Stimulated activated CD4-positive, alpha-beta T cell treated with anti-CD3 and anti-CD28 coated beads, Interleukin-2, amount 100 ng/mL, for 48 hours (primary cell): ENCODE results near the gene OR2T34.
A peak's percentile ranks its signal among the peaks of the same experiment; 100 is the strongest.
"Not testable (repeated sequence)": the region's sequence is repeated elsewhere in the genome, so short reads cannot be mapped to it uniquely, and the experiment has no call there.

Experiments used
- DNase-seq, 2 donors: peaks; one replicate each; pipeline ENCODE4 v3.0.0-alpha.2; 2020

OR2T34 gene, protein sequence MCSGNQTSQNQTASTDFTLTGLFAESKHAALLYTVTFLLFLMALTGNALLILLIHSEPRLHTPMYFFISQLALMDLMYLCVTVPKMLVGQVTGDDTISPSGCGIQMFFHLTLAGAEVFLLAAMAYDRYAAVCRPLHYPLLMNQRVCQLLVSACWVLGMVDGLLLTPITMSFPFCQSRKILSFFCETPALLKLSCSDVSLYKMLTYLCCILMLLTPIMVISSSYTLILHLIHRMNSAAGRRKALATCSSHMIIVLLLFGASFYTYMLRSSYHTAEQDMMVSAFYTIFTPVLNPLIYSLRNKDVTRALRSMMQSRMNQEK

DNA sequence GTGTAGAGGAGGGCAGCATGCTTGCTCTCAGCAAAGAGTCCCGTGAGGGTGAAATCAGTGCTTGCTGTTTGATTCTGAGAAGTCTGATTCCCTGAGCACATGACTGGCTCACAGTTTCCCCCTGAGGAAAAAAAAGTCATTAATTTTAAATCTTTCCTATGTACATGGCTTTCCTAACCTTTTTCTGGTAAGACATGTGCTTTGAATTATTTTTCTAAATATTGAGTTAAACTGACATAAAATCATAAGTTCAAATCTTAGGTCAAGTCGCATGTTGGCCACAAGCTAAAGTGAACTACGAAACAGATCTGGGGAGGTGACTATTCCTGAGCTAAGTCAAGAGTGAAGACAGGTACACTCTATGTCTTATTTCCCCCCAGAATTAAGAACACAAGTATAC is at the start of gene OR2T34:
TSS of gene OR2T34 (minus strand) at position 101 of the 400 bp plus-strand sequence. CDS start at position 101, 0 bp downstream.
- DNase-seq = not testable (repeated sequence)

DNA sequence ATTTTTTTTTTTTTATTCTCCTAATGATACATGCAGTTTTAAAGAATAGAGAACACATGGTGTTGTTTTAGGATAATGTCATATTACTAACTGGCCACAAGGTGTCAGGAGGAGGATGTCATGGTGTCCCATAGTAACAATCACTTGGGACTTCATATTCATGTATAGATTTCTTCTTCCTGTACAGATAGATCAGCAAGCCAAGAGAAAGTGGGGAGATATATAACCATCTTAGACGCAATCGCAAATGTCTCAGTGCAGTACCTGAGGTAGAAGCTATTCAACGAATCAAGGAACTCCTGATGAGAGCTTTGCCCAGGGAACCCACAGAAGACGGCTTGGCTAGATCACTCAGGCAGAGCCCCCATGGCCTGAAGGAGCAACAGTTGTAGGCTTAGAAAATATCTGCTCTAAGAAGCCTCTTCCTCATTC is 48.0 kb upstream of the OR2T34 start:
- DNase-seq = no peak

DNA sequence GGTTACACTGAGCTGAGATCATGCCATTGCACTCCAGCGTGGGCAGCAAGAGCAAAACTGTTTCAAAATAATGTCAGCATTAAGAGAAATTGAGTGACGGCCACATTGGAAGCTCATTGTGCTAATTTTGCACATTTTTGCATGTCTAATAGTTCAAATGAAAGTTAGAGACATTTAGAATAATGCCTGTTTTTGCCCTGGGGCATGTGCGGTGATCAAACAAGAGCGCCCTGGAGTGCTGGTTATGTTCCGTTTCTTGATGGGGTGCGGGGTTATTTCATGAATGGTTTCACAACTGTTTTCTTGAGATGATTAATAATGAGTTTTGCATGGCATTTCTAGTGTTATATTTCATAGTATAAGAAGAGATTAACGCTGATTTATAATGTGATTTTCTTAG is 47.2 kb upstream of the OR2T34 start:
- DNase-seq = no peak

DNA sequence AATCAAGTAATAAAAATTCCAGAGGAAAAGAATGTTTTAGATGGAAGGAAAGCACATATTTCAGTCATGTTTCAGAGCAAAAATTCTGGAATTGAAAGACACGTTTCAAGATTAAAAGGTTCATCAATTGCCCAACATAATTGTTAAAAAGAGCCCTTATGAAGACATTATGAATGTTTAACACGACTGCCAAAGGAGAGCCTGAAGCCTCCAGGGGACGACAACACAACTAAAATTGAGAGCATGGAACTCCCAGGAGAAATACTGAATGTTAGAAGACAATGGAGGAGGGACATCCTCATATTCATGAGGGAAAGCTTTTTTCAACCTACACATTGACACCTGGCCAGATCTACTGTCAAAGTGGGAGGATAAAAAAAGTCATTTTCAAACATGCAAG is 44.3 kb upstream of the OR2T34 start:
- peak; percentile 51 to 65 for DNase-seq

DNA sequence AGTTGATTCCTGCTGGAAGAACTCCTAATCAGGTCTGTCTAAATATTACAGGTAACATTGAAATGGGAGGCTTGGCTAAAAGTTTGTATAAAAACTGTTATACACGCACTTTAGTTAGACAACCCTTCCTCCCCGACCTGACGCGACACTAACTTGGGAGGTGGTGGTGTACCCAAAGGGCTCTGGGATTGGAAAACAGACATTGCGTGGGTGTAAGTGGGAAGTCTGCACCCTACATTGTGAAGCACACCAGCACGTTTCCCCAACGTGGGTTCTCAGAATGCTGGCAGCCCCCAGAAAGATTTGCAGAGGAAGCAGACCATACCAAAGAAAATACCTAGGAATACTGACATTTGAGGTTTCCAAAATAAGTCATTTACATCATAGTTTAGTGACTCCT is 43.6 kb upstream of the OR2T34 start:
- no peak for DNase-seq

DNA sequence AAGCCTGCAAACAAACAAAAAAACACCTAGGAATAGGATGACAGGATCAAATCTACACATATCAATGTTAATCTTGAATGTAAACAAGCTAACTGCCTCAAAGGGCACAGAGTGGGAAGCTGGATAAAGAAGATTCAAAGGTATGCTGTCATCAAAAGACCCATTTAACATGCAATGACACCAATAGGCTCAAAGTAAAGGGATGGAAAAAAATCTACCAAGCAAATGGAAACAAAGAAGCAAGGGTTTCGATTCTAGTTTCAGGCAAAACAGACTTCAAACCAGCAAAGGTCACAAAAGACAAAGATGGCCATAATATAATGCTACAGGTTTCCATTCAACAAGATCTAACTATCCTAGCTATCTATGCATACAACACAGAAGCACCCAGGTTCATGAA is 39.2 kb upstream of the OR2T34 start:
- no peak for DNase-seq

DNA sequence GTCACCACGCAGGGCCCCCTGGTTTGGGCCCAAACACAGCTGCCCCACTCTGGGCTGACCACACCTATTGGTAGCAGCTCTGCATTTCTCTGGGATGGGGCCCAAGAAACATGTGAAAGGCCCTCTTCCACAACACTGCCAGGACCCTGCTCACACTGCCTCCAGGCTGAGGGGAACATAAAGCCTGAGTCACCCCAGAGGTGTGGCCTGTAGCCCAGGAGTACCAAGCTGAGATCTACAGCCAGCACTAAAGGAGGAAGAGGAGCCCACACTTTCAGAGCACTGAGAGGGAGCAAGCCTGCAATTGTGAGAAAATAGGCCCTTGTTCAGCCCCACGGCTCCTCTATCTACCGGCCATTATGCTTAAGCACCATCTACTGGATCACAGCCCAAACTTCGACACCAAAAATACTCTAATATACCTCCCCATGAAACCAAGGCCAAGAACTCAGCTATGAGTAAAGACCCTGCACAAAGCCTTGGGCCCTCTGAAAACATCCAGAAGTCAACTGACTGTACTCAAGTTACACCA is 37.4 kb upstream of the OR2T34 start:
- DNase-seq = no peak

DNA sequence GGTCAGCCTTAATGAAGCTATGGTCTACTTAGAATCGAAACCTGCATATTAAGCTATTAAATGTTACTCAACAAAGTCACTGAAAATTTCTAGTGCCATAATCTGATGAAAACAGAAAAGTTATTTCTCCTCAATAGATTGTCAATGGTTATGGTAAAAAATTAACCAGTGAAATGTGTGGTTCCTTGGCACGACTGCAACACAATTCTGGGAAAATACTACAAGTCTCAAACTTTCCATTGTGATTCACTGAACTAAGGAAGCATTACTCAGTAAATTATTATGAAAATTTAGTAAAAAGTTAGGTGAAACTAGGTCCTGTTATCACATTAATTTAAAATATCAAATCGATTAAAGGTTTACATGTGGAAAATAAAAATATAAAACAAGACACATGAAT is 35.7 kb upstream of the OR2T34 start:
- no peak for DNase-seq

DNA sequence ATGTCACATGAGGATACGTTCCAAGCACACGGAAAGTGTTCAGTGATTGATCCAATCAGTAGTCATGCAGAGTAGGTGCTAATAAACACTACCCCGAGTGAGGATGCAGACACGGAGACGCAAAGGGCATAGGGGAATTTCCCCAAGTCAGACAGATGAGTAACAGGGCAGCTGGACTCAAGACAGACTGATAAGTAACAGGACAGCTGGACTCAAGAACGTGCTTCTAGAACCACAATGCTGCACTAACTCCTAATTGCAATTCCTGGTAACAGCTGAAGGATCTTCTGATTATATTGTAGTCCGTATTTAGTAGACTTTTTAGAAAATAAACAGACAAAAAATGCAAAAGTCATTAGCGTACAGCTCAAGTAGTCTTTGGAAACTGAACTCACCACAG is 24.8 kb upstream of the OR2T34 start:
- no peak for DNase-seq

DNA sequence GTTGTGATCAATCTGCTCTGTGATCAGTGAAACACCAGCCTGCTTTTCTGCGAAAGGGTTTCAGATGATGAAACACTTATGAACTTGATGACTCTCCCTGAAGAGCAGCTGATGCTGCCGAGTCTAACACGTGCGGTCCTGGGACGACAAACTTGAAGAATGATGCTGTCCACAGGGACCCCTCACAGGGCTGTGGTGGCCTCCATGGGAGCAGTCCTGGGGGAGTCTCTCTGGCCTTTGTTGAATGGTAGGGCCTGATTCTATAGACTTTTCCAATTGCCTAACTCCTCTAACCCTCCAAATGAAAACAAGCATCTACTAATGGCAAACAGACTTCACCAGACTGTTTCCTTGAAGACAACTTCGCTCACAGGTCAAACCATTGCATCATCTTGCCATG is 23.0 kb upstream of the OR2T34 start, which contains the start of gene OR2T10:
TSS of gene OR2T10 (minus strand) at position 112 of the 400 bp plus-strand sequence. CDS start 3,932 bp downstream, outside the sequence.
- DNase-seq = no peak

DNA sequence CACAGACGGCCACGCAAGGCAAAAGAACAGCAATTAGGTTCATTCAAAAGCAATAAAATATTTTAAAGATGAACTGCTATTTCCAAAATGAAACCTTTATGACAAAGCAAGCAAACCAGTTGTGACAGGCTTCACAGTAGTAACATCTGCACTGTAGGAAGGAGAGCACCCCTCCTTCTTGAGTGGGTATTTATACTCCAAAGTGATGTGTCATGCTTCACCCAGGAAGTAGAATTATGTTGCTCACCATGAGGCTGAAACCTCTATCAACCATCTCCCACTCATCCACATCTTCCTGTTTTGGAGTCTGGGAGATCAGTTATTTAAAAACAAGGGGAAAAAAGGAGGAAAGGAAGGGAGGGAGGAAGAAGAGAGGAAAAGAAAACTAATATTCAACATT is 22.1 kb upstream of the OR2T34 start:
- no peak for DNase-seq

DNA sequence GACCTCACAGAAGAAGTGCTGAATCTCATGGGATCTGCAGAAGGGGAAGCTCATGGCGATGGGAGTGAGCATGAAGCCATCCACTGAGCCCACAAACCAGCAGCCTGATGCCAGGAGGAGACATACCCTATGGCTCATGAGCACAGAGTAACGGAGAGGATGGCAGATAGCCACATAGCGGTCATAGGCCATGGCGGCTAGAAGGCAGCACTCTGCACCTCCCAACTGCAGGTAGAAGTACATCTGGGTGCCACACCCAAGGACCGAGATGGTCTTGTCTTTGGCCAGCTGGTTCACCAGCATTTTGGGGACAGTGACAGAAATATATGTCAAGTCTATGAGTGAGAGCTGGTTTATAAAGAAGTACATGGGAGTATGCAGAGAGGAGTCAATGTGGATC is 18.7 kb upstream of the OR2T34 start:
- no peak for DNase-seq

DNA sequence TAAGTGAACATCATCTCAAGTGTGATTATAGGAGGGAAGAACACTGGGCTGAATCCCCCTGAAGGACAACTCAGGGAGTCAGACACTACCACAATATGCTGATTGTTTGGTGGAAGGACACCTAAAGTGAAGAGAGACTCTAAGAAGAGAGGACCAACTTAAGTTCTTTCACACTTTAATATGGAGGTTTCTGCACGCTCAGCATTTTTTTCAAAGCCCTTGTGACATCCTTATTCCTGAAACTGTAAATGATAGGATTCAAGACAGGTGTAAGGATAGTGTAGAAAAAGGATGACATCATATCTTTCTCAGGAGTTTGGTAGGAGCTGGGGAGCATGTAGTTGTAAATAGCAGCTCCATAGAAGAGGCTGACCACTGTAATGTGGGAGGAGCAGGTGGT is 18.1 kb upstream of the OR2T34 start:
- no peak for DNase-seq

DNA sequence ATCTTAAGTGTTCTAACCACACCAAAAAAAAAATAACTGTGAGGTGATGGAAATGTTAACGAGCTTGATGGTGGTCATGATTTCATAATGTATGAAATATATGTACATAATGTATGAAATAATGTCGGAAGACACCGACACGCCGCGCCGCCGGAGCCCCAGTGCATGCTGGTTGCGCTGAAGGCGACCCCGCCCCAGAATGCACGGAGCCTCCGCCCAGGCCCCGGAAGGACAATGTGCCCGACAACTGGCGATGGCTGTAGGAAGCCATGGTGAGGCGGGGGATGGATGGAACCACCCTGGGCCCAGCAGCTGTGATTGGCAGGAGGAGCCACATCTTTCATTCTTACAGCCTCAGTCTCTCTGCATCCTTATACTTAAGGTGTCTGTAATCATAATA is 15.5 kb upstream of the OR2T34 start:
- DNase-seq = no peak

DNA sequence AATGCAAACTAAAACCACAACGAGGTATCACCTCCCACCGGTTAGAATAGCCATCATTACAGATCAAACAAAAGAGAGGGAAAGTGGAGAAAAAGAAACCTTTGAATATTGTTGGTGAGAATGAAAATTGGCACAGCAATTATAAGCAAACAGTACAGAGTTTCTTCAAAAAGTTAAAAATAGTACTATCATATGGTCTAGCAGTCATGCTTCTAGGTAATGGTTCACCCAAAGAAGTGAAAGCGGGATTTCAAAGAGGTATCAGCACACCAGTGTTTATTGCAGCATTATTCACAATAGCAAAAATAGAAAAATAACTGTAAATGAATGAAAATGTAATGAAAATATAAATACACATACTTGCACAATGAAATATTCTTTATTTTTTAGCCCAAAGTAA is 14.8 kb upstream of the OR2T34 start:
- DNase-seq = no peak

DNA sequence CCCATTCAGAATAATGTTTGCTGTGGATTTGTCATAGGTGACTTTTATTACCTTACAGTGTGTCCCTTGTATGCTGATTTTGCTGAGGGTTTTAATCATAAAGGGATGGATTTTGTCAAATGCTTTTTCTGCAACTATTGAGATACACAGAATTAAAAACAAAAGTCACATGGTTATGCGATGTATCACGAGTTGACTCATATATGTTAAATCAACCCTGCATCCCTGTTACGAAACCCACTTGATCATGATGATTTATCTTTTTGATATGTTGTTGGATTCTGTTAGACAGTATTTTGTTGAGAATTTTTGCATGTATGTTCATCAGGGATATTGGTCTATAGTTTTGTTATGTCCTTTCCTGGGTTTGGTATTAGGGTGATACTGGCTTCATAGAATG is 10.7 kb upstream of the OR2T34 start:
- no peak for DNase-seq

DNA sequence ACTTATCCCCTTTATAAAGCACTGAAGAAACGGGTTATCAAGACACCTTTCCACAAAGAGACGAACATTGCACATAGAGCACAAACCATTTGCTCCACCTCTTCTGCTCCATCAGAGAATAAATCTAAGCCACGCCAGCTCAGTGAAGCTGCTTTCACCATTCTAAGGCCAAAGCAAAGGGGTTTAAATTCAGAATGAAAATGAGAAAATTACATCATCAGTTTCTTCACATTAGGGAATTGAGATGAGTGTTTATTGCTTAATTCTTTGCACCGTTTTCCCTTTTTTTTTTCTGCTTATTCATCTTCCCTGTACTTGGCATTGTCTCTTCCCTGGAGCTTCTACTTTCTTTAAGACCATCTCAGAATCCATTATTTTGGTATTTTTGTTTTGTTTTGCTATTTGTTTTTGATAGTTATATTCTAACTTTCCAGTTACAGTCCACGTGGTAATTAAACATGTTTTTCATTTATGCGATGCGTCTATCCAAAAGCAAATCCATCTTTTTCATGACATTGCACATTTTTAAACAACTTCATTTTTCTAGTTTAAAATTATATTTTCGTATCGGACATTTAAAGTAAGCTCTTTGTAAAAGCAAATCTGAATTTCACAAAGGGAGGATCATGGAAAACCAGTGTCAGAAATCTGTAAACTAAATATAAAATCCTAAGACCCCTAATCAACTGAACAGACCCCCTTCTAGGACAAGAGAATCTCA is 1.9 kb upstream of the OR2T34 start:
- no peak for DNase-seq

DNA sequence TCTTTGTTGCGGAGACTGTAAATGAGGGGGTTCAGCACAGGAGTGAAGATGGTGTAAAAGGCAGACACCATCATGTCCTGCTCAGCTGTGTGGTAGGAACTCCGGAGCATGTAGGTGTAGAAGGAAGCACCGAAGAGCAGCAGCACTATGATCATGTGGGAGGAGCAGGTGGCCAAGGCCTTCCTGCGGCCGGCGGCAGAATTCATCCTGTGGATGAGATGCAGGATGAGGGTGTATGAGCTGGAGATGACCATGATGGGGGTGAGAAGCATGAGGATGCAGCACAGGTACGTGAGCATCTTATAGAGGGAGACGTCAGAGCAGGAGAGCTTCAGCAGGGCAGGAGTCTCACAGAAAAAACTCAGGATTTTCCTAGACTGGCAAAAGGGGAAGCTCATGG is 701 bp downstream of the OR2T34 start:
- DNase-seq = not testable (repeated sequence)

DNA sequence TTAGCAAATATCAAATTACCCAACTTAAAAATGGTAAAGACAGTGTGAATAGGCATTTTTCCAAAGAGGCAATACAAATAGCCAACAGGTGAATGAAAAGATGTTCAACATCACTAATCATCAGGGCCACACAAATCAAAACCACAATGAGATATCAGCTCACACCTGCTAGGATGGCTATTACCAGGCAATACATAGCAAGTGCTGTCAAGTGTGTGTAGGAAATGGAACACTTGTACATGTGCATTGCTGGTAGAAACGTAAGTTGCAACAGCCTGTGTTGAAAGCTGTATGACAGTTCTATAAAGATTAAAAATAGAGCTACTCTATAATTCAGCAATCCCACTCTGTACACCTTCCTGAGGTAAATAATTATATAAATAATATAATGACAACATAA is 2.5 kb downstream of the OR2T34 start:
- DNase-seq = not testable (repeated sequence)

DNA sequence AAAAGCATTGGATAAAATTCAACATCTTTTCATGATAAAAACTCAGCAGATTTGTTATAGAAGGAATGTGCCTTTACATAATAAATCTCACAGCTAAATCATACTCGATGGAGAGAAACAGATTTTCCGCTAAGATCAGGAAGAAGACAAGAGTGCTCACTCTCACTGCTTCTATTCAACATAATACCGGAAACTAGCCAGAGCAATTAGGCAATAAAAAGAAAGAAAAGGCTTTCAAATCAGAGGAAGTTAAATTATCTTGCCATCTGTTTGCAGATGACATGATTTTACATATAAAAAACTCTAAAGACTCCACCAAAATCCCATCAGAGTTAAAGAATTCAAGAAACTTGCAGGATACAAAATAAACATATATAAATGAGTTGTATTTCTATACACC is 3.7 kb downstream of the OR2T34 start:
- DNase-seq = not testable (repeated sequence)

DNA sequence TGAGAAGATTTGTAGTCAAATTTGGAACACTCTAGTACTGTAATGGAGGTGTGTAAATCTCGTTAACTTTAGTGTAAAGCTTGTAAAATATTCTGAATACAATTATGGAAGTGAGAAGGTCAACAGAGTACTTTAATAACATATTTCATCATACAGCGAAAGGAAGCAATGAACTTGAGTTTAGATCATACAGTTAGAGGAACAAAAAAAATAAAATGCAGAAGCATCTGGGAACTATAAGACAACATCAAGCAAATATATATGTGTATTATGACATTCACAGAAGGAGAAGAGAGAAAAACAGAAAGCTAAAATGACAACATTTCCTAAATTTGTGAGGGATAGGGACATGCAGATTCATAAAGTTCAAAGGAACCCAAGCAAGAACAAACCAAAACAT is 5.5 kb downstream of the OR2T34 start:
- not testable (repeated sequence) for DNase-seq

DNA sequence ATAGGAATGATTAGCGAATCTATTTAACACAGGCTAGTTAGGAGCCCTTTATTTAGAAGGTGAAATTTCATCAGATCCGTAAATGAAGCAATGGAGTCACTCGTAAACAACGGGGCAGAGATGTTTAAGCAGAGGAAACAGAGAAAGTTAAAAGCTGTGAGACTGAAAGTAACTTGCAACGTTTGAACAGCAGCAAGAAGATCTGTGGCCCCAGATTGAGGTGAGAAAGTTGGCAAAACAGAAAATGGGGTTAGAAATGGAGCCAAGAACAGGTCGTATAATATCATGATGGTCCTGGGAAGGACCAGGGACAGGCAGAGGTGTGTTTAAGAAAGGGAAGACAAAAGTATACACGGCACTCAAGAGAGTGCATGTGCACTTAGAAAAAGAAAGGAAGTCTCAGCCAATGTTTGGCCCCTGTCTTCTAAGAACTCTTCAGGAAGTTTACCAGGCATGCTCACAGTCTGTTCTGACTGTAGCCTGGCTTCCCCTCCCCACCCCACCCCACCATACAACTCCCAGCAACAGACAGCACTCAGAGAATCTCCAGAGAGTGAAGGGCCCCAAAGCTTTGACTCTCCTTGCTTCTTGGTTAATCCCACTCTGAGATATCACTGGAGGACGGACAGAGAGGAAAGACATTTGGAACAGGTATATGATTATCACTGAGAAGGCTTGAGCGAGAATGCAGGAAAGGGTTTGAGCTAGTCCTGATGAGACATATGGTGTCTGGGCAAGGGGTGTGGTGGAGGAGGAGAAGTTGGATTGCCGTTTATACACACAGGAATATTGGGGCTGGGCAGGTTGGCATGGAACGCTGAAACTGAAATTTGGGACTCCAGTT is 8.8 kb downstream of the OR2T34 start:
- DNase-seq = peak in 1 of 2 donors; percentile 2

DNA sequence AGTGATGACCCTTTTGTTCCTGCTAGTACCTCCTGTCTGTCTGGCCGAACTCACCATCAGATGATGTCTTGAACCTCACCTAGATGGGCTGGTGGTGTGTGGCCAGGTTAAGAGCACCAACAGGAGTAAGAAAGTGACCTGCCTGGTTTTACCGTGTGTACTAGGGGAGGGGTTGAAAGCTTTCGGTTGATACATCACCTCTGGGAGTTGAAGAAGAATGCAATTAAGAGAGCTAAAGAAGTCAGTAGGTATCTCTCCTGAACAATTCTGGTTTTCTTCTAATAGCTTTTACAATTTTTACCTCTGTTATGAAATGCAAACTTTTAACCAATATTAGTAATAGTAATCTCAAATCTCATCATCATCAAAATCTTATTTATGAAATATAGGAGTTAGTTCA is 11.9 kb downstream of the OR2T34 start, which contains the start of gene OR2T29:
TSS of gene OR2T29 (minus strand) at position 101 of the 400 bp plus-strand sequence. CDS start 3,281 bp downstream, outside the sequence.
- DNase-seq = not testable (repeated sequence)
